GM21737 (cell line): ENCODE data around the gene APEX2.
"Not testable (repeated sequence)": the region's sequence is repeated elsewhere in the genome, so short reads cannot be mapped to it uniquely, and the experiment has no call there.

Experiments
- ATAC-seq: cut with Tn5 transposase; IDR thresholded peaks from one replicate; pipeline ENCODE4 v1.9.1; 2021; ENCODE audit warnings: mild to moderate bottlenecking, moderate library complexity; ENCODE audit not compliant: unreplicated experiment

APEX2 gene

GRCh38 chrX:55011294-55011693 lies 11.1 kb downstream of the APEX2 start:
- ATAC-seq: no peak

DNA sequence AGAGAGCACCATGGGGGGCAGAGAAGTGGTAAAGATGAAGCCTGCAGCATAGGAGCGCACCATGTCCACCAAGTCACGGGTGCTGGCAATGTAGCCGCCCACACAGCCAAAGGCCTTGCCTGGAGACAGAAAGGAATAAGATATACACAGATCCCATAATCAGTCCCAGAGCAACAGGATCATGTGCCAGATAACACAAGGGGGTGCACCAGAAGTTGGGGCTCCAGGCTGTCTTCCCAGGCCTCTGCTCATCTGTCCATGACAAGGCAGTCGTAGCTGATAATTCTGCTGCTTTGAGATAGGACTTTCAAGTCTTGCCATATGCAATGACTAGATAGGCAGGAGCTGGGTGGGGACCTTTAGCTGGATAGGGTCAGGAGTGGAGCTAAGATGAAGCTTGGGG lies 14.7 kb downstream of the APEX2 start:
- no peak for ATAC-seq

DNA sequence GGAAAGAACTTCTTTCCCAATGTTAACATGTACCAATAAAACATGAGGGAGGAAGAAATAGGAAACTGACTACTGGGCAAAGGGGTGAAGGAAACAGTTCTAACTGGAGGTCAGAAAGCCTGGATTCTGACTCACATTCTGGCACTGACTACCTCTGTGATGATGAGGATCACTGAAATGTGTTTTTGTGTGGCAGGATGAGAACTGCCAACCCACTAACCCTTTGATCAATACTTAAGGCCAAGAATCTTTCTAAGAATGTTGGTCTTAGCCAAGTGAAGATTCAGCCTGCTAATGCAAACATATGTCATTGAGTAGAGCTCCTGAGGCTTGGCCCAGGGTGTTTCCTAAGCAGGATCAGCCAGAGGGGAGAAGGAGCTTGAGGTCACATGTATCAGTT lies 26.0 kb downstream of the APEX2 start:
- no peak for ATAC-seq

DNA sequence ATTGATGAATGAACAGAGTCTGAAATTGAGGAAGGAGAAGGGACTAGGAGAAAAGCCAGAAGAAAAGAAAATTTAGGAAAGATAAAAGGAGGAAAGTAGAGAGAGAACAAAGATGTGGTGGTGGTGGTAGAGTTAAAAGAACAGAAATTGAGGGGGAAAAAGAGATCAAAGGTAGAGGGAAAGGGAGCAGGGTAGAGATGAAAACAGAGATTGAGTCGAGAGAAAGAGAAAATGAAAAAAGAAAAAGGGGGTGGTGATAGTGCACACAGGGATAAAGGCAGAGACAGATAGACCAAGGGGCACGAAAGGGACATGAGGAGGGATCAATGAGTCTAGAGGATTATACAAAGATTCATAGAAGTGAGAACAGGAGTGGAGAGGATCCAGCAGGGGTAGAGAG lies 26.7 kb downstream of the APEX2 start:
- ATAC-seq: no peak

GRCh38 chrX:55028040-55028439 lies 27.9 kb downstream of the APEX2 start:
- no peak for ATAC-seq

GRCh38 chrX:55028611-55029010 lies 28.4 kb downstream of the APEX2 start:
- ATAC-seq: no peak

DNA sequence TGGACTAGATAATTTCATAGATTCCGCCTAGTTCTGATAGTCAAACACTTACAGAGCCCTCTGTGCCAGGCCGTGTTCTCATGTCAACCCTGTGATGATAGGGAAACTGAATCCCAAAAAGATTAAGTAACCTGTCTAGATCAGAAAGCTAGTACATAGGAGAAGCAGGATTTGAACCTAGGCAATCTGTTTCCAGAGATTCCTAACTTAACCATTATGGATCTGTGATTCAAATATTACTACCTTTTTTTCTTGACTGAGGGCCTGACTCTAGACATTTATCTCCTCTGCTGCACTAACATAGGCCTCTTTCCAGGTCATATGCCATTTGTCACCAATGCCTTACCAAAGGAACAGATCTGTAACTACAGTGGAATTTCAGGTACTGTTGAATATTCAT lies 29.1 kb downstream of the APEX2 start:
- ATAC-seq: no peak

DNA sequence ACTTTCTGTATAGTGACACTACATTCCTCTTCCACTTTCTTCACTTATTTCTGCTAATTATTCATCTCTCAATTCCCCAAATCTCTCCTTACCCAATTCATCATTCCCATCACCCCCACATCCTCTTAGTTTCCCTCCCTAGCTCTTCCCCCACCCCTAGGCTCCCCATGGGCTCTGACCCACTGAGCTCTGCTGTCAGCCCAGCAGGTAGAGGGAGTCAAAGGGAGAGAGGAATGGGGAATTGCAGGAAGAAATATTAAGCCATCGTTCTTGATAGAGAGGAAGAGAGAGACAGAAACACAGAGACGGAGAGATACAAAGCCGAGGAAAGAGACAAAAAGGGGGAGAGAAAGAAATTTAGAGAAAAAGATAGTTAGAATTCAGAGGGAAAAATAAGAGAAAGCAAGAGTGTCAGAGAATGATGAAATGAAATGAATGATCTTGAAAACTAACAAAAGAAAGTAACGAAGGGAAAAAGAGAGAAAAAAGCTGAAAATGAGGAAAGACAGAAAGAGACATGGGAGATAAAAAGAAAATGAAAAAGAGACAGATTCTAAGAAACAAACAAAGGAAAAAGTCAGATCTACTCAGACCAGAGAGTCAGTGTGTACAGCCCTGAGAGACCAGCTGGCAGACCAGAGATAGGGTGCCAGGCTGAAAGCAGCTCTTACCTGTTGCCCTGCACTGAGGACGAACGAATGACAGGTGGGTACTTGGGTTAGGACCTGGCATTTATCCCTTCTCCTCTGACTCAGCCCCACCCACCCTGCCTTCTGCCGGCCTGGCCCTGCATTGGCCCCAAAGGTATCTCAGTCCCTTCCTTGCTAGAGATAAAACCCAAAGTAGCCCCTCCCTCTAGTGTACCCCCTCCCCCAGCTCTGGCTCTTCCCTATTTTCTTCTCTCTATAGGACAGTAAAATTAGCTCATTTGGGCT lies 30.4 kb downstream of the APEX2 start, which contains the start of gene ALAS2:
Gene ALAS2, minus strand, starts transcription at position 707 of the 935 bp plus-strand sequence. CDS start 4,977 bp downstream, outside the sequence.
- no peak for ATAC-seq

DNA sequence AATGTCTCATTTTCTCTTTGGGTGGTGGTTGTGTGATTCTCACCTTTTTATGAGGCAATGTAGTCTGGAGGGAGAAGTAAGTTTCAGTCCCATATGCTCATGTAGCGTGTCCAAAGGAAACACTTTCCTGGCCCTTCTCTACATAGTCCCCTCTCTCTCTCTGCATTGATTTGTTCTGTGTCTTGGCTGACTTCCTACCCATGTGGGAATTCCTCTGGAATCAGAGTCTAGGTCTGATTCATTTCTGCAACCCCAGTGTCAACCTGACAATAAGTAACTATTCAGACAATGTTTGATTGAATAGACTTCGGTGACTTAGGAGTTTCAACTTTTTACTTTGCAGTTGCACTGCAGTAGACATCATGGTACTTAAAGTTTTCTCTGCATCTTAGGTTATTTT lies 33.3 kb downstream of the APEX2 start:
- no peak for ATAC-seq

GRCh38 chrX:55039471-55039870 lies 39.3 kb downstream of the APEX2 start:
- ATAC-seq: no peak

DNA sequence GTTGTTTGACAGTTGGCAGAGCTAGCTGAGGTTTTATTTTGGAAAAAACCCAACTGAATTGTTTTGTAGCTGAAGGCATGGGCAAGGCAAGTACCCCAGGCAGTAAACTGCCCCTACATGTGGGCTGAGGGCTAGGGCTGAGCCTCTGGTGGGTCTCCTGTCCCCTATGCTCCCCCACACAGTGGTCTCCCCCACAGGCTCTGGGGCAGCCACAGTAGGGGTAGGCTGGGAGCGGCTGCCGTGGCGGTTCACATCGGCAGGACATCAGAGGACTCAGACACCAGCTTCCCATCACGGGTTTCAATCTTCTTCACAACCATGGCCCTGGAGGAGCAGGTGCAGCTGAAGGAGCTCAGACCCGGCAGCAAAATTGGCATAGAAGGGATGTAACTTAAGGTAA lies 41.4 kb downstream of the APEX2 start:
- ATAC-seq: no peak

GRCh38 chrX:55050599-55050998 lies 50.4 kb downstream of the APEX2 start:
- not testable (repeated sequence) for ATAC-seq

GRCh38 chrX:55056820-55057674 lies 56.9 kb downstream of the APEX2 start:
- ATAC-seq: no peak

DNA sequence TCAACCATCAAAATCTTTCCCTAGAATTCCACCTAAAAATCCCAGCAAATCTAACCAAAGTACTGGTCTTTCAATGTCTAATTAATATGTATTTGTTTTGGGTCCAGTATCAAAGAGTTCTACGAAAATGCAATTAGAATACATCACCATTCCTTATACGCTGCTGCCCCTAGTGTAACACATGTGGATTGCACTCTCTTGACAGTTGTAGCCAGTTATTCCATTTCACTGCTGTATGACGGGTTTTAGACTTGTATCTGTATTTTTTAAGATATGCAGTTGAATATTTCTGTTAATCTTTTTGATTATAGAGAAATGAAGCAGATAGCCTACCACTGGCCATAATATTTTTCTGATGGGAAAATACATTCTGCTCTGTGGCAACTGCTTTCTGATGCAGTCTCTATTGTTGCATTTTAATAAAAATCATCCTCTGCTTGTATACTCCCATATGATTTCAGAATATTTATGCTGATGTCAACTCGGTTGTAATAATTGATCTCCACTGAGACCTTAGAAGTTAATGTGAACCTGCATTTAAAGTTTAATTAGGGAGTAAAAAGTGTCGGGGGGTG lies 57.6 kb downstream of the APEX2 start:
- no peak for ATAC-seq
